Uterus (tissue), 4 donors: ENCODE results near the gene TMEM120B. TPM values are rescaled to one million over a fixed set of nuclear protein-coding genes. Genes with fewer than 3 reads are reported as not detected.

Experiments
- DNase-seq, 2 donors: peaks; one replicate each; pipeline ENCODE4 v3.0.0-alpha.2; 2019 to 2020
- H3K27ac ChIP-seq, 2 donors: fragments of 200-600 bp; sonication (generic); 1 replicate in 1 of 2; 2 replicates in 1 of 2; pipeline ENCODE4 v1.5.1; 2016 to 2018
- H3K27me3 ChIP-seq, 2 donors: fragments of 200-600 bp; sonication (generic); one replicate each; pipeline ENCODE4 v1.5.1; 2018 to 2019; ENCODE audit warnings: control low read depth in 1 of 2
- H3K36me3 ChIP-seq, 2 donors: fragments of 200-600 bp; sonication (generic); one replicate each; pipeline ENCODE4 v1.5.1; 2019; ENCODE audit warnings: control low read depth in 1 of 2
- H3K4me1 ChIP-seq, 2 donors: fragments of 200-600 bp; sonication (generic); one replicate each; pipeline ENCODE4 v1.5.1; 2018 to 2019; ENCODE audit warnings: control low read depth in 1 of 2
- H3K4me3 ChIP-seq, 2 donors: fragments of 200-600 bp; sonication (generic); 1 replicate in 1 of 2; 2 replicates in 1 of 2; pipeline ENCODE4 v1.5.1; 2018 to 2019; ENCODE audit warnings: mild to moderate bottlenecking in 1 of 2
- H3K9me3 ChIP-seq, 2 donors: fragments of 200-600 bp; sonication (generic); one replicate each; pipeline ENCODE4 v1.5.1; 2019; ENCODE audit warnings: control low read depth in 1 of 2
- POLR2A ChIP-seq, 2 donors: fragments of 450-650 bp; IDR thresholded peaks; one replicate each; pipeline ENCODE4 v1.6.1; 2016; ENCODE audit warnings: antibody characterized with exemption in 2 of 2, mild to moderate bottlenecking in 1 of 2, moderate library complexity in 1 of 2
- intact Hi-C: fragments of 100-400 bp; cut with DNase I; formaldehyde crosslinking; loops from one replicate; pipeline ENCODE4 v1.15.1; 2023; ENCODE audit warnings: low total_unique reads
- total RNA-seq, 4 donors: library from RNA; depleted of rRNA in 3 of 4; stranded (reverse); fragments of >200 nt in 3 of 4; gene quantifications; one replicate each; pipeline versions ENCODE4 v1.1.0 to v1.2.4, GENCODE V29; 2014 to 2023
- TF ChIP-seq, protein P1 (sequence below), 4 experiments: fragments of 200-600 bp in 2 of 4; fragments of 450-650 bp in 2 of 4; sonication (generic) in 2 of 4; IDR thresholded peaks; one replicate each; pipeline ENCODE4 v1.5.1; 2016 to 2019; ENCODE audit warnings: antibody characterized with exemption in 4 of 4, mild to moderate bottlenecking in 2 of 4, moderate library complexity in 1 of 4
- donor health status: DM: yes; HTN: yes; CAD: no.

The TMEM120B gene
- total RNA-seq, 4 donors from 2014 or later, result 1.0 to 35.2 (median 19.6) TPM

DNA sequence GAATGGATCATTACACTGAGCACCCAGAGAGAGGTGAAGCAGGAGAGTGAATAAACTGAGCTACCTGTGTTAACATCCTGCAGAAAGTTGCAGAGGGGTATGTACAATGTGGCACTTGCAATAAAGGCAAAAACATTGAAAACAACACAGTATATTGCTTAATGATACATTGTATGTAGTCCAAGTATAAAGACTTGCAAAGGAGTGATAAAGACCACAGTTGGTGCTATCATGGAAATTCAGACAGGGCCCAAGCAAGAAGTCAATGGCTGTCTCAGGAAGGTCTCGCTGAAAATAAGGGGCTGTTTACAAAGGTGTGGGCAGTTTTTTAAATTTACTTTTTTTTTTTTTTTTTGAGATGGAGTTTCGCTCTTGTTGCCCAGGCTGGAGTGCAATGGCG, 10.0 kb downstream of the TMEM120B start:
- H3K4me1 ChIP-seq, result peaks cover 0 to 5% of the 10 kb centered on the region in 2 donors
- intact Hi-C loops, result no loop called here
- H3K27ac ChIP-seq, result no peak overlapping the region
- no peak for DNase-seq
- no peaks in the 10 kb centered on the region for H3K36me3 ChIP-seq
- no peak overlapping the region for H3K4me3 ChIP-seq
- TF ChIP-seq, protein P1, sequence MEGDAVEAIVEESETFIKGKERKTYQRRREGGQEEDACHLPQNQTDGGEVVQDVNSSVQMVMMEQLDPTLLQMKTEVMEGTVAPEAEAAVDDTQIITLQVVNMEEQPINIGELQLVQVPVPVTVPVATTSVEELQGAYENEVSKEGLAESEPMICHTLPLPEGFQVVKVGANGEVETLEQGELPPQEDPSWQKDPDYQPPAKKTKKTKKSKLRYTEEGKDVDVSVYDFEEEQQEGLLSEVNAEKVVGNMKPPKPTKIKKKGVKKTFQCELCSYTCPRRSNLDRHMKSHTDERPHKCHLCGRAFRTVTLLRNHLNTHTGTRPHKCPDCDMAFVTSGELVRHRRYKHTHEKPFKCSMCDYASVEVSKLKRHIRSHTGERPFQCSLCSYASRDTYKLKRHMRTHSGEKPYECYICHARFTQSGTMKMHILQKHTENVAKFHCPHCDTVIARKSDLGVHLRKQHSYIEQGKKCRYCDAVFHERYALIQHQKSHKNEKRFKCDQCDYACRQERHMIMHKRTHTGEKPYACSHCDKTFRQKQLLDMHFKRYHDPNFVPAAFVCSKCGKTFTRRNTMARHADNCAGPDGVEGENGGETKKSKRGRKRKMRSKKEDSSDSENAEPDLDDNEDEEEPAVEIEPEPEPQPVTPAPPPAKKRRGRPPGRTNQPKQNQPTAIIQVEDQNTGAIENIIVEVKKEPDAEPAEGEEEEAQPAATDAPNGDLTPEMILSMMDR (IDR thresholded peaks at IDR 0.05), result no peak
- TF ChIP-seq POLR2A (IDR thresholded peaks at IDR 0.05), result no peak
- no peaks in the 10 kb centered on the region for H3K9me3 ChIP-seq
- H3K27me3 ChIP-seq, result no peaks in the 10 kb centered on the region

DNA sequence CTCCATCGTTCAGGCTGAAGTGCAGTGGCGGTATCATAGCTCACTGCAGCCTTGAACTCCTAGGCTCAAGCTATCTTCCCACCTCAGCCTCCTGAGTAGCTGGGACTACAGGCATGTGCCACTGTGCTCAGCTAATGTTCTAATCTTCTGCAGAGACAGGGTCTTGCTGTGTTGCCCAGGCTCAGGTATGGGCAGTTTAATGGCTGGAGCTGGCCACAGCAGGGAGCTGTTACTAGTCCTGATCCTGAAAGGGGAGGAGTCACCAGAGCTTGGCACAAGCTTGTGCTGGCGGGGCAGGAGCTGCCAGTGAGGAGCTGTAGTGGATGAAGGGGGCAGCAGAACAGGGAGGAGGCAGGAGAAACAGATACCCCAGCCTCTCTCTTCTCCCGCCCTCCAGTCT, 10.6 kb downstream of the TMEM120B start:
- Histone ChIP-seq H3K36me3 (no peaks in the 10 kb centered on the region), H3K4me3 (no peak overlapping the region), H3K27me3 (no peaks in the 10 kb centered on the region), H3K27ac (no peak overlapping the region), H3K4me1 (peaks cover 0 to 5% of the 10 kb centered on the region in 2 donors), H3K9me3 (no peaks in the 10 kb centered on the region)
- no peak for DNase-seq
- TF ChIP-seq, protein P1 (IDR thresholded peaks at IDR 0.05), result no peak
- TF ChIP-seq POLR2A (IDR thresholded peaks at IDR 0.05), result no peak
- intact Hi-C loops, result no loop called here

DNA sequence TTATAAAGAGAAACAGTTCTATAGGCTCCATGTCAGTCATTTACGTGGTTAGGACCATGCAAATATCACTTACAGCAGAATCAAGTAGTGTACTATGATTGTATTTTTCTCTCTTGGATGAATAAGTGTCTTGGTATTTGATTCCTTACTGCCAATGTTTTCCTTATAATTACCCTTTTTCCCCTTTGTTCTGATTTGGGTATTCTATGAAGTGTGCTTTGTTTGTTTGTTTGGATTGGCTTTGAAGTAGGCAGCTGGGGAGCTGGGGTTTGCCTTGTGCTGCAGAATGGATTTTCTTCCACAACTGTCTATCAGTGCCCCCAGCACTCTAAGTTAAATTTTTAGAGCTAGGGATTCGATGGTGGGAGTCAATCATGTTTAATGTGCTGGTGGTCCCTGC, 12.4 kb downstream of the TMEM120B start:
- no peaks in the 10 kb centered on the region for H3K27me3 ChIP-seq
- intact Hi-C loops, result no loop called here
- no peaks in the 10 kb centered on the region for H3K9me3 ChIP-seq
- no peaks in the 10 kb centered on the region for H3K36me3 ChIP-seq
- no peak for DNase-seq
- H3K4me3 ChIP-seq, result no peak overlapping the region
- TF ChIP-seq, protein P1 (IDR thresholded peaks at IDR 0.05), result no peak
- TF ChIP-seq POLR2A (IDR thresholded peaks at IDR 0.05), result no peak
- H3K27ac ChIP-seq, result no peak overlapping the region
- peaks cover 0 to 5% of the 10 kb centered on the region in 2 donors for H3K4me1 ChIP-seq

DNA sequence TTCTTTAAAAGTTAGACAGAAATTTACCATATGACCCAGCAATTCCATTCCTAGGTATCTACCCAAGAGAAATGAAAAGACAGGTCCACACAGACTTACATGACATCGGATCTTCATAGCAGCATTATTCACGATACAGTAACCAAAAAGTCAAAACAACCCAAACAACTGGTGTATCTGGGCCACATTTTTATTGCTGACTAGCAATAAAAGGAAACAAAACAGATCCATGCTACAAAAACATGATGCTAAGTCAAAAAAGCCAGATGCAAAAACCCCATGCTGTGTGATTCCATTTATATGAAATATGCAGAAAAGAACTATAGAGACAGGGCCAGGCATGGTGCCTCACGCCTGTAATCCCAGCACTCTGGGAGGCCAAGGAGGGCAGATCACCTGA, 12.9 kb downstream of the TMEM120B start:
- TF ChIP-seq, protein P1 (IDR thresholded peaks at IDR 0.05), result no peak
- no peak for TF ChIP-seq POLR2A (IDR thresholded peaks at IDR 0.05)
- Histone ChIP-seq H3K27ac (no peak overlapping the region), H3K27me3 (no peaks in the 10 kb centered on the region), H3K4me1 (peaks cover 0 to 2% of the 10 kb centered on the region in 2 donors), H3K4me3 (no peak overlapping the region), H3K36me3 (no peaks in the 10 kb centered on the region), H3K9me3 (no peaks in the 10 kb centered on the region)
- intact Hi-C loops, result no loop called here
- no peak for DNase-seq

DNA sequence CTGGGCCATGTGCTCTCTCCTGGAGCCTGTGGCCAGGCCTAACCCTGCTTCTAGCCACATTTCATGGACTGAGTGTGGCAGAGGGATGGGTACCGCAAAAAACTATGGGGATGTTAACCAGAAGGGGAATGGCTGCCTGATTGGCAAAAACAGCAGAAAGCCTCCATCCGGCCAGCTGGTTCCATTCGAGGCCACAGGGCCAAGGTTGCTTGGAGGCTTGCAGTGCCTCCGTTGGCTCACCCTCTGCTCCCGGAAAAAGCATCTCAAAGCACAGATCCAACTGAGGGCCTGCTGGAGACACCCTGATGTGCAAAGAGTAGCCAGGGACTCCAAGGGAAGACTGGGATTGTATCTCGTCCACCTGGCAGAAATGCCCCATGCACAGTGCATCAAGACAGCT, 16.5 kb downstream of the TMEM120B start:
- no peak for DNase-seq
- TF ChIP-seq, protein P1 (IDR thresholded peaks at IDR 0.05), result no peak
- intact Hi-C loops, result no loop called here
- H3K36me3 ChIP-seq, result no peaks in the 10 kb centered on the region
- H3K27ac ChIP-seq, result no peak overlapping the region
- no peaks in the 10 kb centered on the region for H3K4me1 ChIP-seq
- no peak overlapping the region for H3K4me3 ChIP-seq
- H3K27me3 ChIP-seq, result no peaks in the 10 kb centered on the region
- H3K9me3 ChIP-seq, result no peaks in the 10 kb centered on the region
